ENCODE data around the gene VTI1A. TPM values are rescaled to one million over a fixed set of nuclear protein-coding genes. Genes with fewer than 3 reads are reported as not detected.

VTI1A gene
- total and polyA plus RNA-seq, 2 of the 13 experiments (the other 11 are each of a cell fraction or from before 2014, with no cell fraction given): 11.7 to 32.7 TPM

GRCh38 chr10:112484399-112484798 lies 37.4 kb downstream of the VTI1A start:
- Histone ChIP-seq H4K20me1 (ENCODE audit: insufficient read depth, low read length) (no peaks in the 10 kb centered on the region), H3K9ac (ENCODE audit: insufficient read depth, low read depth, low read length) (no peak overlapping the region), H3K4me2 (ENCODE audit: low read depth, low read length) (no peak overlapping the region), H3K4me1 (ENCODE audit: insufficient read depth, low read length) (peaks cover 5% of the 10 kb centered on the region), H3K27ac (ENCODE audit: extremely low read length, insufficient read depth, low read length) (no peak overlapping the region), H3K27me3 (ENCODE audit: control insufficient read depth in 1 of 2, insufficient read depth in 2 of 2, low read length in 2 of 2) (no peaks in the 10 kb centered on the region), H3K36me3 (replicated peaks in 1 of 2; ENCODE audit: control insufficient read depth in 1 of 2, insufficient read depth in 2 of 2, low read length in 2 of 2) (no peaks in the 10 kb centered on the region; a peak in 1 of 5 replicates), H3K79me2 (ENCODE audit: insufficient read depth, low read length) (no peaks in the 10 kb centered on the region), H2AFZ (ENCODE audit: low read length) (no peak overlapping the region), H3K4me3 (replicated peaks in 1 of 3; ENCODE audit: insufficient read depth in 1 of 3, low read depth in 2 of 3, low read length in 3 of 3) (no peak overlapping the region), H3K9me3 (ENCODE audit: low read length) (no peaks in the 10 kb centered on the region)
- intact Hi-C loops (cut with micrococcal nuclease; ENCODE audit: unreplicated experiment): no loop called here
- POLR2A ChIA-PET: no interaction called here
- CTCF ChIA-PET (ENCODE audit: low intra/inter-chr PET ratio, low total read pairs): no interaction called here
- in situ Hi-C loops (cut with HindIII; ENCODE audit: extremely low pct_ligation_motif_present, low pct_unique_long_range_greater_than_20kb): no loop called here
- TF ChIP-seq KLF9 (CRISPR knock-in tag; IDR thresholded peaks at IDR 0.05; ENCODE audit: low read depth): no peak
- no peak for TF ChIP-seq HNF1A (IDR thresholded peaks at IDR 0.05; ENCODE audit: low read depth)
- no peak for TF ChIP-seq HNF1A (CRISPR knock-in tag; IDR thresholded peaks at IDR 0.05; ENCODE audit: borderline replicate concordance)
- TF ChIP-seq ZC3H4 (CRISPR knock-in tag; IDR thresholded peaks at IDR 0.05; ENCODE audit: borderline replicate concordance): no peak
- no peak for TF ChIP-seq MAFK (conservative IDR thresholded peaks at IDR 0.05 in 1 of 2, IDR thresholded peaks at IDR 0.05 in 1 of 2; ENCODE audit: low read length in 2 of 2)
- no peak for TF ChIP-seq NCOR1 (IDR thresholded peaks at IDR 0.05; ENCODE audit: borderline replicate concordance, low read length)
- TF ChIP-seq ZNF441 (CRISPR knock-in tag; IDR thresholded peaks at IDR 0.05; ENCODE audit: borderline replicate concordance): no peak
- 83% methylated on average over 2 of the region's 2 CpGs for WGBS (ENCODE audit: low lambda C conversion rate)
- FAIRE-seq (no peak), DNase-seq (ENCODE audit: low spot score) (no peak), ATAC-seq (no peak)
- BruUV-seq (replicated peaks): no TSS peak

Data from HepG2 (cell line).